Epidermal melanocyte (primary cell): ENCODE measurements around the gene CELF4.

Source experiments
- DNase-seq: peaks from one replicate; pipeline ENCODE4 v3.0.0; 2011; ENCODE audit warnings: low spot score; ENCODE audit not compliant: insufficient read length

Gene CELF4

DNA sequence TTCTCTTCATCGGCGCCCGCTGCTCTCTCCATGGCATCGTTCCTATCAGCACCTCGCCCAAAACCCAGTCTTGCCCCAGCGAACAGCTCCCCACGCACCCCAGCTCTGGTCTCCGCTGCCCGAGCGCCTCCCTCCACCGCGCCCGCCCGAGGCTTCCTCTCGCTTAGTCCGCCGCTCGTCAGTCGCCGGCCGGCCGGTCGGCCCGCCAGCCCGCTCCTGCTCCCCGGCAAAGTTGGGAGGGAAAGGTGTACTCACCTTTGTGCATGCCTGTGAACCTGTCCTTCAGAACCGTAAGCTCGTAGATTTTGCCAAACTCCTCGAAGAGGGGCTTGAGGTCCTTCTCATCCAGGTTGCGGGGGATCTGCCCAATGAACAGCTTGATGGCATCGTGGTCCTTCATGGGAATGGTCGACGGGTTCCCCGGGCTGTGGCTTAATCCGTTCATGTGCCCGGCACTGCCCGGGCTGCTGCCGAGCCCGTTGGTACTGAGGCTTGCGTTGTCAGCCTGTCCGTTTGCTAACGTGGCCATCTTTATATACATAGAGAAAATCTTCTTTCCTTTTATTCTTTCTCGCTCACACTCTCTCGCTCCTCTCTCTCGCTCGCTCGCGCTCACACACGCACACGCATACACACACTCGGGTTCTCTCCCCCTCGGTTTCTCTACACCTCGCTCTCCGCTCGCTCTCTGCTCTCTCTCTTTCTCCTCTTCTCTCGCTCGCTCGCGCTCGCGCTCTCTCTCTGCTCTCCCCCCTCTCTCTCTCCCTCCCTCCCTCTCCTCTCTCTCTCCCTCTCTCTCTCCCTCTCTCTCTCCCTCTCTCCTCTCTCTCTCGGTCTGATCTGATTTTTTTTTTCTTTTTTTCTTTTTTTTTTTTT, at the start of gene CELF4:
TSS of gene CELF4 (minus strand) at position 698 of the 876 bp plus-strand sequence.
- DNase-seq = no peak

DNA sequence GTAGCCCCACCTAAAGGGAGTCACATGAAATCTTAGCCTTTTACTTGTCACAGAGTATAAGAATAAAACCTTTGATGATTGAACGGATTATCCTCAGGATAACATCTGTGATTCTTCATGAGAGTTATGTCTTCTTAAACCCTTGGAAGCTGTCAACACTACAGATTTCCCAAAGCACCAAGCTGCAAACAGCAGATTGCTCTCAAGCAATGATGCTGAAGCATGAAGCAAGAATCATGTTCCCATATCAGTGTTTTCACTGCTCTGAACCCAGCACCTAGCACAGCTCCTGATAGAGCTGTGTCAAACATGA, 47.6 kb upstream of the CELF4 start:
- no peak for DNase-seq

DNA sequence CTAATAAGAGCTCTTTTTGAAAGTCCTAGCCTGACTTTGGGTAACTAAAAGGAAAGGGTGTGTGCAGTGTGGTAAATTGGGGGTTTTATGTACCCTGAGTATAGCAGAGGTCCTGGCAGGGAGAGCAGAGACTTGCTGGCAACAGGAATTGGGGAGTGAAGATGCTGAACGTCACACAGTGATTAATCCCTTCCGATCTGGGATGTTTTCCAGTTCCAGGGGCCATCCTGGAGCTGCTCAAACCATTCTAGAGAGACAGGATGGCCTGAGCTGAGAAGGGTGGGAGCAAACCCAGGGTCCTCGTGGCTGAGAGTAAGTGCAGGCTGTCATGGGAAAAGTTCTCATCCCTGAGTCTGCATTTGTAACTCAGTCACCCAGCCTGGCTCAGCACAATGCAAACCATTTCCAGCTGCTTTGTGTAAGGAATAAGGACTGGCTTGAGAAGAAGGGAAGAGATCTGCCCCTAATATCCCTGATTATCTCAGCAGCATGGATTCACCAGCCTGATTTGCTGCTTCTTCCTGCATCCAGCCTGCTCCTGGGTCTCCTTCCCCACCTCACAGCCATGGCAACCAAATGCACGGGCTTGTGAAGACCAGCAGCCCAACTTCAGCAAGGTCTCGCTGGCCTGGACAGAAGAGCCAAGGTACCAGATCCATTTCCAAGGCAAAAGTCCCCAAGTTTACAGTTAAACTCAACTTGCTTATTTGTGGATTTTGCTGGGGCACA, 47.1 kb upstream of the CELF4 start:
- no peak for DNase-seq

DNA sequence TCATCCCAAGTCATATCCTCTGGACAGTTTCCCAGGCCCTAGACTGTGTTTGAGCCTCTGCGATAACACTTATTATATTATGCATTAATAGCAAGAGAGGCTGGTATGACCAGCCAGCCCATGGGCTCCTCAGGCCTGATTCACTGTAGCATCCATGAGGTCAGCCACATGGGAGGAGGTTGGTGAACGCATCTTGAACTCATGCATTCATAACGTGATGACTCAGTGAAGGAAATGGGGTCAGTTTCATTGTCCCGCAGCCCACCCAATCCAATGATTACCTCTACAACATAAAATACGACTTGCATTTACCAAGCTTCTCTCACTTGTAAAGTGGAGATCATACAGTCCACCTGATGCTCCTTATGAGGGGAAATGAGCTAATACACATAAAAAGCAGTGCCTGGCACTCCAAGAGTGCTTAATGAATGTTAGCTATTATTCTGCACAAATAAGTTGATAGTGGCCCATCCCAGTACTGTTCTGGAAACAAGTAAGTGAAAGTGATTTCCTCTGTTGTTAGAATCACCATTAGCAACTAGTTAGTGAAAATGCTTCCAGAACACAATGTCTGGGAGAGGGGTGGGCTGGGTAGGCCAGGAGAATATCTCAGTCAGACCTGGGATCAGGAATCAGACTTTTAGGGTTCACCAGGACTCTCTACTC, 46.1 kb upstream of the CELF4 start:
- no peak for DNase-seq

DNA sequence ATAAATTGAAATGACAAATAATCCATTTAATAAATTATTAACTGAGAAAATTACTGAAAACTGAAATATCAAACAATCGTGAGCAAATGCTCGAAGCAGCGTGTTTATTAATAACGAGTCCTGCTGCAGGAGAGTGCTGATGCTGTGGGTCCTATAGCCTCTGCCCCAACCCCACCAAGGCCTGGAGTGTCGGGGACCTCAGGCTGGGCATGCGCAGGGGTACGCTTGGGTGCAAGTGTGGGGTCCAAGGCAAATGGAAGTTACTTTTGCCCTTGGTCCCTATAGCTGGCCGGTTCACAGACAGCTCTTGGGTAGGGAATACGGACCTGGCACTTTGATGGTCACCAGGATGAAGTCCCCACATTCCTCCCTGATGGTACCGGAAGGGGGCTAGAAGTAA, 43.3 kb upstream of the CELF4 start:
- no peak for DNase-seq

DNA sequence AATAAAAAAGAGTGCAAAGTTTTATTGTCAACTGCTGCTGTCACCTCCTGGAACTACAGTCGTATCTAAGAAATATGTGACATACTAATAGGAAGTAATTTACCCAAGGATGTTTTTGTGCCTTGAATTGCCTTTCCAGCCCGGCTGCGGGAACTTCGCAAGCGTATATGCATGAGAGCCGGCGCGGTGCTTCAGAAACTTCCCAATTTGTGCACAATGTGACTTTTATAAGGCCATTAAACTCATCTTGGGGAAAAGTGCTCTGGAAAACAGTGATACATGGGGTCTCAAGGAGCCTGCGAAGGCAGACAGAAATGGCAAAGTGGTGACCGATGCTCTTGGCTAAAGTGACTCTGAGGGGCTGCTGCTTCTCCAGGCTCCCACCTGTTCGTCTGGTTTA, 41.7 kb upstream of the CELF4 start:
- DNase-seq = no peak

DNA sequence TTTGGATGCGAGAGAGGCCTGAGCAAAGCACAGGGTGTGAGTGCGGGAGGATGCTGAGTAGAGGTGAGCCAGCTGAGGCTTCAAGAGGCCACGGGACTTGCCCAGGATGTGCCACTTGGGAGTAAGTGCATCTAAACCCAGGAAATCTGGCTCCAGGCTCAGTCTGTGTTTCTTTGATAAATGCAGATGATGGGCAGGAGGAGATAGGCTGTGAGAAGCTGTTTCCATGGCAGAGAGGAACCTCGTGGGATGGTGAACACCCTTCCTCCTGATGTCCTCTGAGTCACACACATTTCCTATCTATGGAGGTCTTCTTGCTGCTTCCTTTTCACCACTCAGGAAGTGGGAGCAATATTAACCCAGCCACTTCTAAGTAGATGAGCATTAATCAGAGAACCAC, 38.4 kb upstream of the CELF4 start:
- no peak for DNase-seq

DNA sequence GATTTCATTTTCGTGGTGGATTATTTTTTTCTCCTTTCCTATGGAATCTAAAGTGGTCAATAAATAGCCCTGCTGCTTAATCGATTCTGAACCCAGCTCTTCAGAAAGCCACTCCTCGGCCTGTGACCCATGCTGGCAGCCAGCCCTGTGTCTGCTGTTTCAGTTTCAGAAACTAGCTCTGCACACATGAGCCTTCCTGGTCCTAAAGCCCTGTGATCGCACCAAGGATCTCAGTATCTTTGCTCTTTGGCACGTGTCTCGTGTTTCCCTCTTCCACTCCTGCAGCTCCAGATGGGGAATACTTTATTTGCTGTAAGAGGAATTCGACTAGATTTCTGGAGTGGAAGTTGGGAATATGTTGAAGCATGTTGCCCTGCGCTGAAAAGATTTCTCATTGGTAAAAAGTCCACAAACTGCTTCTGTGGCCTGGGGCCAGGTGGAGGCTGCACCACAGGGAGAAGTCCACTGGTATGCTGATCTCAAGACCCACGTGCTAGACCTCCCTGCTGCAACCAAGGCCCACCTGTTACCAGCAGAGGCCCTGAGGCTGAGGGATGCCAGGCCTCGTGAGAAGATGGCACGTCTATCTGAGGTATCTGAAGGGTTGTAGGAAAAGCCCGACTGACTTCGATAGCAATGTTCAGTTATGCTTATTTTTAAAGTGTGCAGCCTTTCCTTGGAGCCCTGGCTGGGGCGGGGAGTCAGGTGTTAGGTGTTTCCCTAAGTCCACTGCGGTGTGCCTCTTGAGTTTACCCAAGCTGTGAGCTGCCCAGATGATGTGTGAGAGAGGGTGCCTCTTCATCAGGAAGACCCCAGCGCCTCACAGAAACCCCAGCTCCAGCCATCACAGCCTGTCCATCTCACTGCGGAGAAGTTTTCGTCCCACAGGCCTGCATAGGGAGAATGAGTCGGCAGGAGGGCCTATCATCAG, 33.6 kb upstream of the CELF4 start:
- no peak for DNase-seq

DNA sequence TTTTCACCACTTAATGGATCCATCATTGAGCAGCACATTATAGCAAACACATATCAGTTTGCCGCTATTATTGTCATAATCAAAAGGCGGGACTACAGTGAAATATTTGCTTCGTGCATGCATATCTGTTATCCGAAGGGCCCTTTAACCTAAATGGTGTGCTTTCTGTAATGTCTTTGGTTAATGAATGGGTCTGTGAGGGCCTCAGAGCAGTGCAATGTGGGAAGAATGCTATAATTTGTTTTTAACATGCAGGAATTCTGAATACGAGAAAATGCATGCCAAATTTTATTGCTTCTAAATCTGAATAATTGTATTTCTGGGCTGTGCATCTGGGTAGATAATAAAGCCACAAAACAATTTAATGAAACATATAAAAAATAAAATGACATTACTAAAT, 32.8 kb upstream of the CELF4 start:
- no peak for DNase-seq

DNA sequence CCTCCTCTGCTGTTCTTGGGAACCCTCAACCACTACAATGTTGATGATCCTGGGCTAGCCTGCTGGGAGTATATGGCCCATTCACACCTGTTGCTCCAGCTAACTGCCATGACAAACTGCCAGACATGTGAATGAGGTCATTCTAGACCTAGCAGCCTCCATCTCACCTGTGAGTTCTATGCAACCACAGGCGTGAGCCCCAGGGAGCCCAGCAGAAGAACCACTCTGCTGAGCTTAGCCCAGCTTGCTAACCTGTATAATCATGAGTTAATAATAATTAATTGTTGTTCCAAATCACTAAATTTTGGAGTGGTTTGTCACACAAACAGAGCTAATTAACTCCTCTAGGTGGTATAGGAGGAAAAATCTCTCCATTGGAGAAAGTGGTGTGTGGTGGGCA, 24.7 kb upstream of the CELF4 start:
- no peak for DNase-seq

DNA sequence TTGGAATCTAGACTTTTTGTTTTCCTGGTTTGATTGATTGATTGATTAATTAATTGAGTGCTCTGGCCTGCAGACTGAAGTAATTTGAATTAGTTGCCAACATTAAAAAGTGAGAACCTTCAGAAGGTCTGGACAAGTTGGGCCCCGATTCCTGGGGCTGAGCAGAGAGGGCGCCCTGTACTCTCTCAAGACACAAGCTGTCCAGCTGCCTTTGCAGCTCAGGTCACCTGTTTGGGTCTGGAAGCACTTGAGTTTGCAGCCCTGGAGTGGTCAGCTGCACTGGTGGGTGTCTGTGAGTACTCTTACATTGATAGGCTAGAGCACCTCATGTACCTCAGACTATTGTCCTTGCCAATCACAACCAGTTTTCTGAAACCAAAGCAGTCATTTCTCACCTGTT, 22.7 kb upstream of the CELF4 start:
- no peak for DNase-seq

DNA sequence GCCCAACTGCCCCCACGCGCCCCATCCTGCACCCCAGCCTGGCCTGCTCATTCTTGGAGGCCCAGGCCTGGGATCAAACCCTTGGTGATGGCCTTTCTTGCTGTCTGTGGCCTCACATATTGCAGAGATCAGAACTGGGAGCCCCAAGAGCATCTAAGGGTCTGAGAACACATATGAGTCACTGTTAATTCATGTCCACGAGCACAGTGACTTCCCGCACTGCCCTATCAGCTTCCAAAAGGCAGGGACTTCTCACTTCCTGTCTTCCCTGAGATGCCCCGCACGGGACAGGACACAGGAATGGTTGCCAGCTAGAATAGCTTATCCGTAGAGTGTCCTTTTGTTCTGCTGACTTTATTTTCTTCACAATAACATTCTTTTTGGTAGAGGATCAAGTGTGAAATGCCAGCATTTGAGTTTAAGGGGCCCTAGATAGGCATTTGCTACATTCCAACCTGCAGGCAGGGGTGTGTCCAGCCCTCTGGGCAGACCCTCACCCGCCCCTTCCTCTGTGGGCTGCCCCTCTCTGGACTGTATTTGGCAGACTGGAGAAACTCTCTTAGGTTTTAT, 21.1 kb upstream of the CELF4 start:
- DNase-seq = no peak

DNA sequence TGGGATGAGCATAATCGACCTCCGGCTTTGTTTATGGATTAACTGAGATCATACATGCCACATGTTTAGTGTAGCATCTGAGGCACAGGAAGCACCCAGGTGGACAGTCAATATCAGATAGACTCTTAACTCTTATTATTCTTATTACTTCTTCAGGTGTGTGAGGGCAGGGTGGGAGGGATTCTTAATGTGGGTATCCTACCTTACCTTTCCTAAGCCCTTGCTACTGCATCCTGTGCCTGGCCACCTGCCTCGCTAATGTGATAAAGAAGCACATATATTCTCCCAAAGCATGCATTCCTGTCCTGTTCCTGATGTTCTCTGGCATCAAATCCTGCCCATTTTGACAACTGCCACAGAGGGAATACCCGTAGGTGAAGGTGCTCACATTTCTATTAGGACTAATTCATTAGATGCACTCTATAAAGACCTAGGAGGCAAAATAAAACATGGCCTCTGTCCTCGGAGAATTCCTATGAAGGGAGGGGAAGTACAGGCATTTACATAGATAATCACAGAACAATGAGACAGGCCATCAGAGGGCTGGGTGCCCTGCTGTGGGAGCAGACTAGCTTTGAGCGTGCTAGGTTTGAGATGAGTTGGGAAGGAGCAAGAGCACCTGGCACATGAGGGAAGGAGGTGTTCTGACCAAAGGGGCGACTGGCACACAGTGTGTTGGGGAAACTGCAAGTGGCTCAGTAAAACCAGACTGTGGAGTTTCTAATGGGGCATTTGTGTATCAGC, 19.5 kb upstream of the CELF4 start:
- DNase-seq = no peak

DNA sequence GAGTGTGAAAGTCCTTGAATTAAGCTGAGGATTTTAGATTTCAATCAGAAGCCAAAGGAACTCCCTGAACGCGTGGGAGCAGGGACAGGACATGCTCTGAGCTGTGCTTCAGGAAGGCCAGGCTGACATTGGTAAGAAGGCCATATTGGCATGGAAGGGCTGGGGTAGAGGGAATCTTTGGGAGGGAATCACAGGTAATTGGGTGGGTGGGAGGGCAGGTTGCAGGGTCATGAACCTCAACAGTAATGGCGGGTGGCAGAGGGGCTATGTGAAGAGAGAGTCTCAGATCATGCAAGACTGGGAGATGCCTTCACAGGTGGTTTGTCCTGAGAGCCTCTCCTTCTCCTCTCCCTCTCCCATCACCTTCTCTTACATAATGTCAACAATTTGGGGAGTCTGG, 18.6 kb upstream of the CELF4 start:
- DNase-seq = no peak

DNA sequence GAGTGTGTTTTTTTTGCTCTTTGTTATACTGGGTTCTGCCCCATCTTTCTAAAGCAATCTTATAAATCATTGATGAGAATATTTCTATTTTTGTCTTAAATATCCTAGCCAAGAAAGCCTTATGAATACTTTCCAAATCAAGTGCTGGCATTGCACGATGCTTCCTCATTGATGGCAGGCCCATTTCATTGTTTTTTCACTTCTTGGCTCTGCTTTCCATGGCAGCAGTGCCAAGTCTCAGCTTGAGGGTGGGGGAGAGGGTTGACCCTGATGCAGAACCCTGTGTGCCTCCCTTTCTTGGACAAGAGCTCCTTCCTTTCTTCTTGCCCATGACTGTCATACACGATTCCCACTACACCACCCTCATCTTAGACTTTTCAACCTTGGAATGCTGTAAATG, 16.7 kb upstream of the CELF4 start:
- DNase-seq = no peak

DNA sequence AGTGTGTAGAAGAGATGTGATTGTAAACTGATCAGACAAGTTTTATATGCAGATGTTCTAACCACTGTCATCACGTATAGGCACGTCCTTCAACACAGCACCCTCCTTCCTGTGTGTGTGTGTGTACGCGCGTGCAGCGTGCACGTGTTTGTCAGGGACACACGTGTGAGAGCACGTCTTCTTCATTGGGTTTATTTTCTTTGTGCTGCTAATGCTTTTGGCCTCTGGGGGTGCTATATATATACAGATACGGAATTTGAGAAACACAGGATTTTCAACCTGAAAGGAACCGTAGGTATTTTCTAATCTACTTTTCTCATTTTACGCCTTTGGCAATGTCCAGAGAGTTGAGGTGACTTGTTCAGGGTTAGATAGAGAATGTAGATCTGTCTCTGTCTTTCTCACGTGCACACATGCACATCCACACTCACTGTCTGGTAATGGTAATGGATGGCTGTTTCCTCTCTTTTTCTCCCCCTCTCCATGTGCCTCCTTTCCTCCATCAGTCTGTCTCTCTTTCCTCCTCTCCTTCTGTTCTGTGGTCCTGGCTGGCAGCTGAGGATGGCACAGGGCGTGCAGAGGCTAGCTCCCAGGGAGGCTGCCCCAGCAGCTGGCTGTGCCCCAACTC, 13.4 kb upstream of the CELF4 start:
- DNase-seq = peak; percentile 13

DNA sequence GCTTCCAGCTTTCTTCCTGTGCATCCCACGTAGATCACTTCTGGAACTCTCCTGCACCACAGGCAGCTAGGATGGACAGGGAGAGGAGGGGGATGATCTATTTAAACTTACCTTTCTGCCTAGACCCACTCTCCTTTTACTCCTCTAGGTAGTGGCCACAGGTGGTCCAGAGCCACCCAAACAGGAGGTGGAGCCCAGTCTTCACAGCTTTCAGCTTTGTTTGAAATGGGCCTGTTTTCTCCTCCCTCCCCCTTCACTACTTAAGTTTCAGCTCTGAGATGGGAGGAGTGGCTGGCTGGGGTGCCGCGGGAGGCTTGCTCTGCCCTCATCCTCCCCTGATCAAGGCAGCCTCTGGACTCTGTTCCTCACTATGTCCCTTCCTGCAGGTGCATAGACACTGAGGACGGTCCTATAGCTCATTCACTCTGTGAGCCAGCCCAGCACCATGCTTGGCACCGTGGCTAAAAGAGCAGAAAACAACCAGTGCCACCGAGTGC, 12.6 kb upstream of the CELF4 start:
- no peak for DNase-seq

DNA sequence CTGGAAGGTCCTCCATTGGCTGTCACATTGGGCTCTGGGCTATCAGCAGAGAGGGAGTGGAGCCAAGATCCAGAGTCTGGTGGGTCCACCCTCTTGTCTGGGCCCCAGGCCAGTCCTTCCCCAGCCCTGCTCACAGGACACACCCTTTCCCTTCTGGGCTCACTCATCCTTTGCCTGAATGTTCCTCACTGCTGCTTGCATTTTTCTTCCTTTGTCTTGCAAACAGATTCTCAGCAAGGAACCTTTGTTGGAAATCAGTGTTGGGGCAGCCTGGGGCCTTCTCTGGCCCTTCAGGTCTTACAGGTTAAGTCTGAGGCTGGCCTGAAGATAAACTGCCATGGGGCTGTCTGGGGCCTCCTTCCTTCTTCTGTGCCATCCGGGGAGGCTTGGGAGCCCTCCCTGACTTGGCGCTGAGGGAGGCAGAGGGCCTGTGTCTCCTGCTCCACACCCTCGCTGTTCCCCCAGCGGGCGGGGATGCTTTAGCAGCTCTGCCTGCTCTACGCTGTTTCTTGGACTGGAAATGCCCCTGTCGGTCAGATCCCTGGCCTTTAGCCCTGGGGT, 11.5 kb upstream of the CELF4 start:
- DNase-seq = no peak

DNA sequence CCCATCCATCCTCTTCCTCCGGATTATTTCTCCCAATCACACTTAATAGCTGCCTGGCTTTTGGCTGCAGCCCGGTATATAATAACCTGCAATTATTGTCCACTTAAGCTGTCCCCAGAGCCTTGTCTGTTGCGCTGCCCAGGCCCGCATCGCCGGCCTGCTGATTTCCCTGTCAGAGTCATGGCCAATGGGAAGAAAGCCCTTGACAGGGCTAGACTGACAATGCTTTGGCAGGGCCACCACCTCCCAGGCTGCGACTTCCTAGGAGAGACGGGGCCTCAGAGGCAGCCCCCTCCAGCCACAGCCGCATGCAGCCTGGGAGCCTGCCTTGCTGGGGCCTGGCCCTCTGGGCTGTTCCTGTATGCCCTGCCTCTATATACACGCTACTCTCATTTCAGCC, 10.0 kb upstream of the CELF4 start:
- no peak for DNase-seq
